HK-2 (cell line): ENCODE measurements around the gene GCLC.
"Not testable (repeated sequence)": the region's sequence is repeated elsewhere in the genome, so short reads cannot be mapped to it uniquely, and the experiment has no call there.

ENCODE experiments used
- DNase-seq: peaks from one replicate; pipeline ENCODE4 v3.0.0-alpha.2; 2018; ENCODE audit not compliant: unreplicated experiment

The GCLC gene

DNA sequence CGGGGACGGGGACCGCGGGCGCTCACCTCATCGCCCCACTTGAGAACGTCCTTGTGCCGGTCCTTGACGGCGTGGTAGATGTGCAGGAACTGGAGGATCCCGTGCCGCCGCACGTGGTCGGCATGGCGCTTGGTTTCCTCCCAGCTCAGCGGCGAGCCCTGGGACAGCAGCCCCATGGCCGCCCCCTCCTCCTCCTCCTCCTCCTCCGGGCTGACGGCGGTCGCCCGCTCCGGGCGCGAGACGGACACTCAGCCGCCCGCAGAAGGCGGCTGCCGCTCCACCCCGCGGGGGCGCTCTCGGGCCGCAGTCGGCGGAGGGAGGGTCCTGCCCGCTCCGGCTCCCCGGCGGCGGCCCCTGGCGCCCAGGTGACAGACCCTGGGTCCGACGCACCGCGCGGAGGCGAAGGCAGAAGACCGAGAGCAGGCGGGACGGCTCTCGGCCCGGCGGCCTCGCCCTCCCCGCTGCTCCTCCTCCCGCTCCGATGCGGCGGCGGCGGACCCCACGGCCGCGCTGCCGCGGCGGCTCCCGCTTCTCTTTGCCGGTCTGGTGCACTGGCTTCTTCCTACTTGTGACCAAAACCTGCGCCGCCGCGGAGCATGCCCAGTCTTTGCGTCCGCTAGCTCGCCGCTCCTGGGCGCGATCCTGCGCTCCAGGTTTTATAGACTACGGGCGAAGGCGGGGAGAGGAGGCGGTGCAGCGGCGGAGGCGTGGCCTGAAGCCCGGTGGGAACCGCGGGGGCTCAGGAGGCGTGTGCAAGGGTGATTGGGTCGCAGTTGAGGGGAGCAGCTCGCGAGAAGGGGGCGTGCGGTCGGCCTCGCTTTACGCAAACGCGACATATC lies at the start of gene GCLC:
GCLC (minus strand) TSS at position 632 of the 839 bp plus-strand sequence; CDS start at position 176, 456 bp downstream.
- peak; percentile 95 for DNase-seq

DNA sequence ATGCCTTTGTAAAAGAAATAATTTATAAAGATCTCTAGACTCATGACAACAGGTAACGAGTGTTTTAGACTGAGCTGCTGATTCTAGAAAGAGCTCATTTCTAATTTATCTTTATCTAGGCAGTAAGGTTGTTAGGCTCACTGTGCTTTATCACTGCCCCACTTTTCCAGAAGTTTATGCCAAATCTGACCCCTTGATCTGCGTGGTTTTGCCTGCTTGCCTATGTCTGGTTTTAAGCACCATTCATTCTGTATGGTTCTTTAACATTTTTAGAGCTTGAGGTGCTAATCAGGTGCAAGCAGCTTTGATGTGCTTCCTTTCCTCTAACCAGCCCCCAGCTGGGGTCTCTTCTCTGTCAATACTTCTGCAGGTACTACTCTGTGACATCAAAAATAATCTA lies 49.7 kb upstream of the GCLC start:
- DNase-seq: no peak

DNA sequence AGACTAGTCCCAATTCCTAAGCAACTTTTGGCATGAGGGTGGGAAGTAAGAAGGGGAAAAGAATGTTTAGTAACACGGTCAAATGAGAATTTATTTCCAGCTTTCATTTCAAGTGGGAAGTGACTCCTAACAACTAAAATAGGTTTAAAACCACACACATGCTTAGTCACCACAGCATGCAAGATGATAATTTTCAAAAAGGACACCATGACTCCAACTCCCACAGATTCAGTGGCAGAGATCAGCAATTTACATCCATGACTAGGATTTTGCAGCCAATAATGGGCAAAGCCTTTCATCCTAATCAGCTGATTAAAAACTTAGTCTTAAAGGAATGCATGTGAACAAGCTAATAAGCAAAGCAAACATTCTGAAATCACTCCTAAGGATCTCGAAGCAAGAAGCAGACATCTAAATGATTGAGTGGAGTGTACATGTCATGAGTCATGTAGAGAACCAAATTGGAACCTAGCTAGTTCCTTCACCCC lies 48.1 kb upstream of the GCLC start:
- no peak for DNase-seq

DNA sequence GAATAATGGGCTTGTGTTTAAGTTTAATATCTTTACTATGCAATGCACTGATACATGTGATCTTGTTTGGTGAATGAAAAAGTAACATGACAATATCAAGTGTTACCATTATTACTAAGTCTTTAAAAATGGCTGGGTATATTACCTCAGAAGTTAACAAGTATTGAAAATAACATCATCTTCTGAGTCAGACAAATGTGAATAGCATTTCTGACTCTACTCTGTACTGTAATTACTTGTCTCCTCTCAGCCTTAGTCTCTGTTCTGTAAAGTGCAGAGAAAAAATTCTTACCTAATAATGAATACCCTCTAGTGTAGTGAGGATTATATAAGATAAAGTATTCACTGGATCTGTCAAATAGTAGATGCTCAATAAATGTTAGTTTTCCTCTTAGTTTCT lies 47.0 kb upstream of the GCLC start:
- DNase-seq: no peak

DNA sequence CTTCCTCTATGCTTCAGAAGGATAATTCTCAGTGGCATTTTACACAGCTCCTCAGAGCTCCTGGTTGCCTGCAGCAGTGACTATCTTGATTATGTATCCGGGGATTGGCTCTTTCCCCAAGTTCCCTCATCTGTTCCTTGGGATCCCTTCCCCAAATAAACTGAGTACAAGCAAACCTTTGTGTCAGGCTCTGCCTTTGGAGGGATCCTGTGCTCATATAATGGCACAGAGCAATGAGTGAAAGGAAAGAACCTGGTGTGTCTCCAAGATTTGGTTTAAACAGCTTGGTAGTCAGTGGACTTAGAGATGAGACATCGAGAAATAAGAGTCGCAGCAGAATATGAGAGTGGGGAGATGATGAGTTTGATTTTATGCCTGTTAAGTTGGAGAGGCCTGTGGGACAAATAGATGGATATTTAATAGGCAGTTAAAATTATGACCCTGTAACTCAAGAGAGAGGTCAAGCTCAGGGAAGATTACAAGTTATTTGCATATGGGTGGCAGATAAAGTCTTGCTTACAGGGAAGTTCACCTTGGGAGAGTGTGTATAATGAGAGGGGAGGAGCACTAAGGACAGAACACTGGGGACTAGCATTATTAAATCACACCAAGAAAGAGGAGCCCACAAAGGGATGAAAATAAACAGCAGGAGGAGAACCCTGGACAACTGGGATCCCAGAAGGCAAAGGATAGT lies 44.1 kb upstream of the GCLC start:
- no peak for DNase-seq

DNA sequence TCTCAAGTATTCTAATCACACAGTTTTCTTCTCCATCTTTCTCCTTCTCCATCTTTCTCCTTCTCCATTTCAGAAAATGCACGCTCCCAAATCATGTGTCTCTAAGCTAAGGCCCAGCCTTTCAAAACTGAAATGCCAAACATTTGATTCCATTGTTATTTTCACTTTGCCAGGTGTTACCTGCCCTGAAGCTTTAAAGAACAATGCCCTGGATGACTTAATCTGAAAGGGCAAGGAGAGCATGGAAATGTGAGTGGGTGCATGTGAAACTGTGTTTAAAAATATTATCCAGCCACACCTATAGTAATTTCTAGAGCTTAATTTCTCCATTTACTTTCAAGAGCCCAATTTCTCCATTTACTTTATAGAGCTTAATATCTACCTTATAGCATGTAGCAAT lies 42.4 kb upstream of the GCLC start:
- no peak for DNase-seq

DNA sequence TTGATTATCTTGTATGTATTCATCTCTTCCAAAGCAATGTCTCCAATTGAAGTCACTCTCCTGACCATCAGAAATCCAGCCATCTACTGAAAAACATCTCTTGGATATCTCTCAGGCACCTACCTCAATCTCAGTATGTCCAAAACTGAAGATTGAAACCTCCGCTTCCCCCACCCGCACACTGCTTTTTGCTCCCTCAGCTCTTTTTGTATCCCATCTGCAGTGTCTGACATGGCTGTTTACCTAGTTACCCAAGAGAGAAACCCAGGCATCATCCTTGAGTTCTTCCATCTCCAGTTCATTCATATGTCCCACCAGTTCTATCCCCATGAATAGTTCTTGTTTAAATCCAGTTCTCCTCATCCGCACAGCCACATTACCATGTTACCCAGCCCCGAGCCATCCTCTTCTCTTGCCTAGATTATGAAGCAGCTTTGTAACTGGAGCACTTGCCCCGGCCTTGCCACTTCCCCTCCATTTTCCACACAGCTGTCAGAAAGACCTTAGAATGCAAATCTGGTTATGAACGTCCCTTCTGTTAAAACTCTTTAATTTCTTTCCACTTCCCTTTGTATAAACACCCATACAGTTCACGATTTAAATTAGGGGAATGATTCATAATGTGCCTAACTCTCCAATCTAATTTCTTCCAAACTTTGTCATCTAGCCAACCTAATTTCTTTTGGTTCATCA lies 40.5 kb upstream of the GCLC start:
- DNase-seq: no peak

DNA sequence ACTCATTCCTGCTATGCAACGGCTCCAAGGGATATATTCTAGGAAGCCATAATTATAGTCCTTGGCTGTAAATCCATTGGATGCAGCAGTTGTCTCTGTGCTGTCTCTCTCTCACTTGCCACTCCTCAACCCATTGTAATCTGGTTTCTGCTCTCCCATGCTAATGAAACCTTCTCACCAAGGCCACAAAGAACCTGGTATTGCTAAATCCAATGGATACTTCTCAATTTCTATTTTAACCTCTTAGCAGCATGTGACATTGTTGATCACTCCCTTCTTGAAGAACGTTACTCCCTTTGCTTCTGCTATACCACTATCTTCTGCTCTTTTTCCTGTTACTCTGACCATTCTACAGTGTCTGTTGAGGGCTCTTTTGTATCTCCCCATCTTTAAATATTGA lies 39.8 kb upstream of the GCLC start:
- no peak for DNase-seq

DNA sequence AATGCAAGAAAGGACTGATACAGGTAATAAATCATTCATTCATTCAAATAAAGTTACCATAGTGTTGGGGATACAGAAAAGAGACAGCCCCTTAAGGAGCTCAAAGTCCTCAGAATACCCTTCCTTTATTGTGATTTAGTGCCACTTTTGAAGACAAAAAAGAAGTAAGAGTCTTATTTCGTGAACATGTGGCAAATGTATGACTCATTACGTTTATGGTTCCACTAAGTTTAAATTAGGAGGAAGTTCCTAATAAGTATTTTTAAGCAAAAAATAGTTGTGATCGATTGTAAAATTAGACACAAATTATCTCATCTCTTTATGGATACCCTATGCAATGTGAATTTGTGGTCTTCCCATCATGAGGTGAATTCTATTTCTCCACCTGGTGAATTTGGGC lies 38.5 kb upstream of the GCLC start:
- DNase-seq: no peak

DNA sequence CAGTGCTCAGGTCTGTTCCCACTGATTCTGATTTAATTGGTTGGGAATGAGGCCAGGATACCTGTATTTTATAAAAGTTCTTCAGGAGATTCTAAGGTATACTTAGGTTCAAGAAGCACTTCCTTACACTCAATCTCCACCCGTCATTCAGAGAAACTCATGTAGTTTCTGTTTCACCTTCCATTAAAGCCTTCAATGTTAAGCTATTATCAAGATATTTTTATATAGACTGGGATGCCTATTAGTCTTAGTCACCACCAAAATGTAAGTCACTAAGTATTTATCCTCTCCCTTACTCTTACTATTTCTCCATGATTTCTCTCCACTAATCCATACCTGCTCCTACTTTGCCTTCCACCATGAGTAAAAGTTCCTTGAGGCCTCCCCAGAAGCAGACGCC lies 38.1 kb upstream of the GCLC start:
- no peak for DNase-seq

DNA sequence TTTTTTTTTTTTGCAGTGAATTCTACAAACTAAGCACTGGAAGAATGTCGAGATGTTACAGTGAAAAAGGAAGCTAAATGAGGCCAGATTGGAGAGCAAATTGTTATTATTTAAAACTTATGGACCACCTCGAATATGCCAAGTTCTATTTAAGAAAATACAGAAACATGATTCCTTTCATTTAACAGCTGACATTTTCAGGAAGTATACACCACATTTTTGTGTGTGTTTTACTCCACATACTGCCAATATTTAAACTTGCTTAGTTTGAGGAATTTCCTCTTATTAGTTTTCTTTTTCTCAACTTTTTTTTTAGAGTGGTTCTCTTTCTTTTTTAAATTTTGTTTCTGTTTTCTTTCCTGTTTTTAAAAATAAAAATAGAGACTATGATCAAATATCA lies 37.0 kb upstream of the GCLC start:
- no peak for DNase-seq

DNA sequence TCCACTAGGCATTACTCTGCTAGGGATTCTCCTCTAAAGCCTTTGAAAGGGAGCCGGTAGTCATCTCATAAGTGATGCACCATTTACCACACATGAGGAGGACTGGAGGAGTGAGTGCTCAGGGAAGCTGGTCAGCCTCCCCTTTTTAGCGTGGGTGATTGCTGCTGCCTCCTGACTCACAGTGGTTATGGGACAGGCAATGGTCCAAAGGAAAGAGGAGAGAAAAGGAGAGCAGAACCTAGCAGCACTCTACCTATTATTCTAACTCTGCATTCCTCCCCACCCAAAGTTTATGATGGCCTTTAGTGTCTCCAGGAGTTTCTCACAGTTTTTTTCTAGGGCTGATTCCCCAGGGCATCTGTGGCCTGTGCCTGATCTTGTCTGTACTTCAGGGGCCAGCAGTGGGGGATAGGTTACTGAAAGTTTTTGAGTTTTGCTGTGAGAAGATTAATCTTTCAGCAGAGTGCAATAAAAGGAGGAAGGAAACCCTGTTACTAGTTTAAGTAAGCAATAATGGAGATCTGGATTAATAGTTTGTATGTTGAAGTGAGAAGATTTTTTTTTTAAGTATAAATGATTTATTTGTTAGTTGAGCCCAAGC lies 36.4 kb upstream of the GCLC start:
- peak; percentile 6 for DNase-seq

DNA sequence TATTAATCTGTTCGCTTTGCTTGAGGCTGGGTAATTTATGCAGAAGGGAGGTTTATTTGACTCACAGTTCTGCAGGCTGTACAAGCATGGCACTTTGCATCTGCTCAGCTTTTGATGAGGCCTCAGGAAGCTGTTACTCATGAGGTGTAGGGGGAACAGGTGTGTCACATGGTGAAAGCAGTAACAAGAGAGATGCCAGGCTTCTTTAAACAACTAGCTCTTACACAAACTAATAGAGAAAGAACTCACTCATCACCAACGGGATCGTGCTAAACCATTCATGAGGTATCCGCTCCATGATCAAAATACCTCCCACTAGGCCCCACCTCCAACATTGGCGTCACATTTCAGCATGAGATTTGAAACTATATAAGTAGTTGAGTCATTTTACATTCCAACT lies 34.4 kb upstream of the GCLC start:
- no peak for DNase-seq

DNA sequence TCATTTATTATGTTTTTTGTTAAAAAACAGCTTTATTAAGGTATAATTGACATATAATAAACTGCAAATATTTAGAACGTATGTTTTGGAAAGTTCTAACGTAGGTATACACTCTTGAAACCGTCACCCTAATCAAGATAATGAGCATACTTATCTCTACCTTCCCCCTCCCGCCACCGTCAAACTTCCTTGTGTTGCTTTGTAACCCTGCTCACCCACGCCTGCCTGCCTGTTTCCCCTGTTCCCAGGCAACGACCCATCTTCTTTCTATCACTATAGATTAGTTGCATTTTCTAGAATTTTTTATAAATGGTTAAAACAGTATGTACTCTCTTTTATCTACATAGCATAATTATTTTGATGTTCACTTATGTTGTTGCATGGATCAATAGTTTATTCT lies 33.5 kb upstream of the GCLC start:
- DNase-seq: no peak

DNA sequence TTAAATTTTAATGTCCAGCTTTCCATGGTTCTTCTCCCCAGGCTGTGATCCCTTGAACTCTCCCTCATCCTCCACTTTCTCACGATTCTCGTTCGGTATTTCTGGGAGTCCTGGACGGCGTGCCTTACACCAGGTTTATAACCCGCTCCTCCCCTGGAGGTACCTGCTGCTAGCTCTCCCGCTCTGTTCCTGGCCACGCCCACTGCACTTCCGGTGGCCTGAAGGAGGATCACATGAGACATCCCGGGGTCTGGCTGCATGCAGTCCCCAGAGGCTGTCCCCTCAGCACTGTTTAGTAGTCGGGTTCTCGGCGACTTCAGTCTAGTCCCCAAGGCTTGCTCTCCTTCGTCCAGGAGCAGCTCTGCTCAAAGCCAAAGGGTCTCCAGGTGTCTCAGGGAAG lies 28.4 kb upstream of the GCLC start:
- DNase-seq: no peak

DNA sequence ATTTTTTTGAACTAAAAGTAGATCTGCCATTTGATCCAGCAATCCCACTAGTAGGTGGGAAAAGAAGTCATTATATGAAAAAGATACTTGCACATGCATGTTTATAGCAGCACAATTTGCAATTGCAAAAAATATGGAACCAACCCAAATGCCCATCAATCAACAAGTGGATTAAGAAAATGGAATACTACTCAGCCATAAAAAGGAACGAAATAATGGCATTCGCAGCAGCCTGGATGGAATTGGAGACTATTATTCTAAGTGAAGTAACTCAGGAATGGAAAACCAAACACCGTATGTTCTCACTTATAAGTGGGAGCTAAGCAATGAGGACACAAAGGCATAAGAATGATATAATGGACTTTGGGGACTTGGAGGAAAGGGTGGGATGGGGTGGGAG lies 27.5 kb upstream of the GCLC start:
- not testable (repeated sequence) for DNase-seq

DNA sequence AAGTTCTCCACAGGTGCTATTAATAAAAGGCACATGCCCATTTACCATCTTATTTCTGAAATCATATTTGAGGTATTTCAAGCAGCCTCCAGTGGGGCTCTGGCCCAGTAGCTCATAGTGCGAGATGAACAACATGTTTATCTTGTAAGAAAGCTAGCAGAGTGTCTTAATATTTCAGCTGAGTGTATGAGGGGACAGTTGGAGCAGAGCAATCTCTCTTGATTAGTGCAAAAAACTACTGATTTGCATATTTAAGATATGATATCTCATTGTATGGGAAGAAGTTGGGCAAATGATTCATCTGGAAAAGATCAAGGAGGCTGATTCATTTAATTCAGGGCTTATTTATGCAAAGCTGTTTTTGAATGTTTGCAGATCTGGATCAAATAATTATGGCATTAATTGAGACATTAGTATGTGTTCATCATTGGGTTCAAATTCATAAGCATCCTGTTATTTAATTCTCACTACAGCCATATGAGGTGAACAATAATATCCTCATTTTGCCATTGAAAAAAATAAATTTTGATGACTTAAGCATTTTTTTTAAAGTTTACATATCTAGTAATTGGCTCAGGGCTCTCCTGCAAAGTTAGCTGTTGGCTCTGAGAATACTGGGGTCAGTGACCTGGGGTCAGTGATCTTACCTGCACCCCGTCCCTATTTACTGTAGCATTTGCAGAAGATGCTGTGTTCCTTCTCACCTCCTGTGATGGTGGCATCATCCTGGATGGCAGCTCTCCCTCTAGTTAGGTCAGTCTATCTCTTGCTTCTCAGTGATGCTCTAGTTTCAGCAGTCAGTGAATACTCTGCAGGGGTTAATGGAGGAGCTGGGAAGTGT lies 24.1 kb upstream of the GCLC start:
- no peak for DNase-seq

DNA sequence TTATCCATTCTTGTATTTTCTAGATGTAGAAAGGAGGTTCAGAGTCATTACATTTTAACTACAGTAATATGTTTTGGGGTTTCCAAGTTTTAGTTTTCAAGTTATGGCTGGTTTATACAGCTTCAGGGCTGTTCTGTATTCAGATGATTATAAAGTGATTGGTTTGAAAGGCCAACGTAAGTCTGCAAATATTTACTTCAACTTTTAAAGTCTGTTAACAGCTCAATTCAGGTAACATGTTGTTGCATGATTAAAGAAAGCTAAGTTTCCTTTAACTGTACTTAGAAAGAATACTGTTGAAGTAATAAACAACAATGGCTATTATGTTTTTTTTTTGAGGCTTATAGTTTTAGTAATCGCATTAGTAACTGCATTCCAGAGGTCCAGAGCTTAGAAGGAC lies 22.8 kb upstream of the GCLC start:
- no peak for DNase-seq

DNA sequence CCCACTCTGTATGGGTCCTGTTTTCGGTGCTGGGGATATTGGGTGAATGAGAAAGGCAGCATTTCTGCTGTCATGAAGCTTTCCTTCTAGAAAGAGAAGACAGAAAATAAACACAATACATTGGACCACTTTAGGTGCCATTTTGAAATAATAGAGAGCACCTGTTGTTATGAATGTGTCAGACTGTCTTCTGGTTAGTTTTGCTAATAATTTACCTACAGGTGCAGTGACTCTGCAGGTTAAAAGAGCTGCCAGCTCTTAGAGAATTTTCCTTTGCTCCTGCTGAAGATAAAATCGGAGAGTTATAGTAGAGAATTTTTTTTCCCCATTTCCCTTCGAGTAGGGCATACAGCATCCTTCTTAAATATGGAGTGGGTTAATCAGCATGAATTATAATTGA lies 21.9 kb upstream of the GCLC start:
- DNase-seq: no peak

DNA sequence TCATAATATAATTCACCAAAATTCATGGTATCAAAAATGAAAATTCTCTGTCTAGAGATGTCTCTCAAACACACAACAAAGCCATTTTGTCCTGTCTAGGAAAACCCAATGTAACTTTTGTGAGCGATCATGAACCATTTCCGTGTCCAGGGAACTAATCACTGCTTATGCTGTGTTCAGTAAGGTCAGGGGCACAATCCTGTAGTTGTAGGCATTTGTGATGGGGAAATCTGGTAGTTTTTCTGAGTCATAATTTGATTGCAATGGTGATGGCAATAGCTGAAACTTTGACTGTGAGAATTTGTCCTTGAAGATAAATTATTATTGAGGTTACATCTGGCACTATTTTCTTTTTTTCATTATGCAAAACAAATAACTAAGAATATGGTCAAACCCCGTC lies 21.0 kb upstream of the GCLC start:
- no peak for DNase-seq

DNA sequence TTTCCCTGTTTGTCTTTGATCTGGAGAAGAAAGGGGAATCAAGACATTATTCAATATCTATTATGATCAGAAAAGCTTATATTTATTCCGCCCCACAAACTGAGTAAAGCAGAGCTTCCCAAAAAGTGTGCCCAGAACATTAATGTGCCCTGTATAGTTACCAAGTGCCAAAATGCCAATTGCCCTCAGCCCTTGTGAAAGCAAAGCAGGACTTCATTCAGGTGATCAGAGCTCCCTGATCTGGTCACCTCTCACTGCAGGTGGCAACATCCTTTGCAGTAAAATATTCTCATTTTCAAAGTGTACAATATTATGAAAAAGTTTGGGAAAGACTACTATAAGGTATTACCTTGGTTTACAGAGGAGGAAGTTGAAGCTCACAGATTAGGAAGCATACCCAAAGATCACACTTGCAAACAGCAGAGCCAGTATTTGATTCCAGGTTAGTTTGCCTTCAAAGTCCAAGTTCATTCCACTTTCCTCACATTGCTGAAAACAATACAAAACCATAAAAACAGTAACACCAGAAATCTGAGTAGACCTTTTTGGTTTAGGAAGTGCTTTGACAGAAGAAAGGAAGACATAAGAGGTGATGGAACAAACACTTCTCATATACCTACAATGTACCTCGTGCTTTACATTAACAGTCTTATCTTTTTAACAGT lies 19.6 kb upstream of the GCLC start:
- no peak for DNase-seq
